CD14-positive monocyte (primary cell): ENCODE measurements around the gene DPP6. TPM values are rescaled to one million over a fixed set of nuclear protein-coding genes. Genes with fewer than 3 reads are reported as not detected.

Experiments
- DNase-seq, 3 donors: peaks; one replicate each; pipeline ENCODE4 v3.0.0-alpha.2; 2011 to 2022
- H2AFZ ChIP-seq: 2 replicates; pipeline ENCODE4 v1.6.0; 2012; ENCODE audit warnings: mild to moderate bottlenecking, low read depth, low read length, inconsistent platforms; ENCODE audit not compliant: insufficient read depth, poor library complexity, severe bottlenecking
- H3K27ac ChIP-seq, 2 donors: 1 replicate in 1 of 2; 2 replicates in 1 of 2; pipeline ENCODE4 v1.5.1; 2012 to 2013; ENCODE audit warnings: low read length in 2 of 2, control low read depth in 1 of 2, inconsistent platforms in 1 of 2, low read depth in 1 of 2, mild to moderate bottlenecking in 1 of 2
- H3K27me3 ChIP-seq, 2 donors: one replicate each; pipeline versions ENCODE4 v1.6.0 to v1.6.1; 2011 to 2013; ENCODE audit warnings: low read length in 2 of 2; ENCODE audit not compliant: control insufficient read depth in 2 of 2, insufficient read depth in 2 of 2
- H3K36me3 ChIP-seq, 2 donors: replicated peaks in 1 of 2; 1 replicate in 1 of 2; 2 replicates in 1 of 2; pipeline versions ENCODE4 v1.5.1 to v1.6.1; 2012 to 2013; ENCODE audit warnings: low read length in 2 of 2, control low read depth in 1 of 2, inconsistent platforms in 1 of 2, mild to moderate bottlenecking in 1 of 2; ENCODE audit not compliant: insufficient read depth in 2 of 2, control insufficient read depth in 1 of 2
- H3K4me1 ChIP-seq, 2 donors: 1 replicate in 1 of 2; 2 replicates in 1 of 2; pipeline versions ENCODE4 v1.5.1 to v1.6.1; 2012 to 2013; ENCODE audit warnings: low read length in 2 of 2, control low read depth in 1 of 2, inconsistent platforms in 1 of 2, mild to moderate bottlenecking in 1 of 2, moderate library complexity in 1 of 2; ENCODE audit not compliant: insufficient read depth in 2 of 2, control insufficient read depth in 1 of 2
- H3K4me2 ChIP-seq: replicated peaks from 2 replicates; pipeline ENCODE3; 2012; ENCODE audit warnings: low read length, moderate library complexity, mild to moderate bottlenecking; ENCODE audit not compliant: poor library complexity, severe bottlenecking; ENCODE audit errors: extremely low read depth
- H3K4me3 ChIP-seq, 3 experiments: fragments of 200-600 bp in 1 of 3; sonication (generic) in 1 of 3; replicated peaks in 1 of 3; 1 replicate in 2 of 3; 2 replicates in 1 of 3; pipeline ENCODE4 v1.5.1; 2011 to 2013; ENCODE audit warnings: low read length in 3 of 3, mild to moderate bottlenecking in 3 of 3, control low read depth in 2 of 3, low read depth in 2 of 3, inconsistent platforms in 1 of 3, moderate library complexity in 1 of 3
- H3K79me2 ChIP-seq: 2 replicates; pipeline ENCODE4 v1.6.0; 2012; ENCODE audit warnings: mild to moderate bottlenecking, control low read depth, inconsistent platforms, low read length, moderate library complexity; ENCODE audit not compliant: insufficient read depth
- H3K9ac ChIP-seq: 2 replicates; pipeline ENCODE4 v1.6.0; 2017; ENCODE audit warnings: low read length, mild to moderate bottlenecking; ENCODE audit not compliant: insufficient read depth, poor library complexity, severe bottlenecking
- H3K9me3 ChIP-seq, 2 donors: replicated peaks in 1 of 2; 1 replicate in 1 of 2; 2 replicates in 1 of 2; pipeline versions ENCODE4 v1.5.1 to v1.6.1; 2012 to 2013; ENCODE audit warnings: low read length in 2 of 2, control low read depth in 1 of 2; ENCODE audit not compliant: control insufficient read depth in 1 of 2, insufficient read depth in 1 of 2
- H4K20me1 ChIP-seq: 2 replicates; pipeline ENCODE4 v1.6.0; 2012; ENCODE audit warnings: mild to moderate bottlenecking, low read length, control low read depth, moderate library complexity; ENCODE audit not compliant: insufficient read depth
- H3K27ac Mint-ChIP-seq, 7 donors: one replicate each; pipeline ENCODE4 v1.8.0; 2020; ENCODE audit warnings: mild to moderate bottlenecking in 7 of 7, mixed read lengths in 7 of 7, moderate library complexity in 6 of 7, inconsistent platforms in 2 of 7
- H3K27me3 Mint-ChIP-seq, 3 donors: one replicate each; pipeline ENCODE4 v1.8.0; 2021 to 2022; ENCODE audit warnings: low read depth in 3 of 3, mild to moderate bottlenecking in 3 of 3, mixed read lengths in 3 of 3, moderate library complexity in 3 of 3, inconsistent platforms in 1 of 3
- H3K36me3 Mint-ChIP-seq, 2 donors: one replicate each; pipeline ENCODE4 v1.8.0; 2020; ENCODE audit warnings: mixed read lengths in 2 of 2, inconsistent platforms in 1 of 2, mild to moderate bottlenecking in 1 of 2
- H3K4me1 Mint-ChIP-seq: one replicate; pipeline ENCODE4 v1.8.0; 2020; ENCODE audit warnings: mild to moderate bottlenecking, mixed read lengths
- H3K4me3 Mint-ChIP-seq, 2 donors: one replicate each; pipeline ENCODE4 v1.8.0; 2020; ENCODE audit warnings: mild to moderate bottlenecking in 2 of 2, mixed read lengths in 2 of 2, moderate library complexity in 1 of 2
- H3K9me3 Mint-ChIP-seq, 7 donors: one replicate each; pipeline ENCODE4 v1.8.0; 2020 to 2022; ENCODE audit warnings: mixed read lengths in 7 of 7, mild to moderate bottlenecking in 6 of 7, moderate library complexity in 6 of 7, inconsistent platforms in 2 of 7
- WGBS: methylation state at CpG from one replicate; pipeline ENCODE4 v1.1.5; 2013; ENCODE audit warnings: missing lambda C conversion rate; ENCODE audit not compliant: insufficient coverage; 5-methylcytosine and 5-hydroxymethylcytosine counted together
- intact Hi-C, 2 donors: fragments of 100-400 bp; cut with micrococcal nuclease; formaldehyde crosslinking; loops; one replicate each; pipeline versions ENCODE4 v1.15.0 to v1.15.1; 2023
- polyA plus RNA-seq, 3 donors: library from polyadenylated mRNA; depleted of rRNA in 1 of 3; unstranded in 2 of 3; stranded (reverse) in 1 of 3; fragments of 300-500 nt in 2 of 3; fragments of >200 nt in 1 of 3; fragmentation: Illumina TruSeq in 2 of 3; gene quantifications; 1 replicate in 2 of 3; 2 replicates in 1 of 3; pipeline ENCODE4 v1.2.3, GENCODE V29; 2012 to 2021
- TF ChIP-seq, protein P1 (sequence below): fragments of 200-600 bp; IDR thresholded peaks from one replicate; pipeline ENCODE4 v1.8.0; 2022; ENCODE audit warnings: antibody characterized with exemption, mild to moderate bottlenecking

The DPP6 gene
- polyA plus RNA-seq, 3 donors: not detected

DNA sequence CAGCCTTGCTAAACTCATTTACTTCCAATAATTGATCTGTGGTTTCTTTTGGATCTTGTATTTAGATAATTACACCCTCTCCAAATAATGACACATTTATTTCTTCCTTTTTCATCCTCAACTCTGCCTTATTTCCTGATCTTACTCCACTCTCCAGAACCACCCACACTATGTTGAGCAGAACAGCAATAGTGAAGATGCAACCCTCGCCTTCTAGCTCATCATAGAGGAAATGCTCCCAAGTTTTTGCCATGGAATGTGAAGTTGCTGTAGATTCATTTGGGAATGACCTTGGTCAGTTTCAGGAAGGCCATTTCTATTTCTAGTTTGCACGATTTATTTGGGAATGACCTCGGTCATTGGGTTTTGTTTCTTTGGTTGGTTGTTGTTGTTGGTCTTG is 636.8 kb downstream of the DPP6 start:
- Histone ChIP-seq H3K4me3 (no peak overlapping the region), H3K9me3 (peaks cover 10 to 16% of the 10 kb centered on the region in 2 donors), H3K36me3 (no peaks in the 10 kb centered on the region), H4K20me1 (no peaks in the 10 kb centered on the region), H3K9ac (no peak overlapping the region), H3K27ac (no peak overlapping the region), H3K4me1 (no peaks in the 10 kb centered on the region), H2AFZ (no peak overlapping the region), H3K27me3 (no peaks in the 10 kb centered on the region), H3K79me2 (no peaks in the 10 kb centered on the region), H3K4me2 (no peak overlapping the region)
- no peaks in the 10 kb centered on the region for H3K4me1 Mint-ChIP-seq
- no peak overlapping the region for H3K4me3 Mint-ChIP-seq
- 89% methylated on average over 2 of the region's 3 CpGs for WGBS
- no peak overlapping the region for H3K27ac Mint-ChIP-seq
- DNase-seq: no peak
- peaks cover 0 to 26% (median 10%) of the 10 kb centered on the region in 7 donors for H3K9me3 Mint-ChIP-seq
- no peaks in the 10 kb centered on the region for H3K36me3 Mint-ChIP-seq
- no peaks in the 10 kb centered on the region for H3K27me3 Mint-ChIP-seq
- intact Hi-C loops: no loop called here
- TF ChIP-seq, protein P1, sequence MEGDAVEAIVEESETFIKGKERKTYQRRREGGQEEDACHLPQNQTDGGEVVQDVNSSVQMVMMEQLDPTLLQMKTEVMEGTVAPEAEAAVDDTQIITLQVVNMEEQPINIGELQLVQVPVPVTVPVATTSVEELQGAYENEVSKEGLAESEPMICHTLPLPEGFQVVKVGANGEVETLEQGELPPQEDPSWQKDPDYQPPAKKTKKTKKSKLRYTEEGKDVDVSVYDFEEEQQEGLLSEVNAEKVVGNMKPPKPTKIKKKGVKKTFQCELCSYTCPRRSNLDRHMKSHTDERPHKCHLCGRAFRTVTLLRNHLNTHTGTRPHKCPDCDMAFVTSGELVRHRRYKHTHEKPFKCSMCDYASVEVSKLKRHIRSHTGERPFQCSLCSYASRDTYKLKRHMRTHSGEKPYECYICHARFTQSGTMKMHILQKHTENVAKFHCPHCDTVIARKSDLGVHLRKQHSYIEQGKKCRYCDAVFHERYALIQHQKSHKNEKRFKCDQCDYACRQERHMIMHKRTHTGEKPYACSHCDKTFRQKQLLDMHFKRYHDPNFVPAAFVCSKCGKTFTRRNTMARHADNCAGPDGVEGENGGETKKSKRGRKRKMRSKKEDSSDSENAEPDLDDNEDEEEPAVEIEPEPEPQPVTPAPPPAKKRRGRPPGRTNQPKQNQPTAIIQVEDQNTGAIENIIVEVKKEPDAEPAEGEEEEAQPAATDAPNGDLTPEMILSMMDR: no peak

DNA sequence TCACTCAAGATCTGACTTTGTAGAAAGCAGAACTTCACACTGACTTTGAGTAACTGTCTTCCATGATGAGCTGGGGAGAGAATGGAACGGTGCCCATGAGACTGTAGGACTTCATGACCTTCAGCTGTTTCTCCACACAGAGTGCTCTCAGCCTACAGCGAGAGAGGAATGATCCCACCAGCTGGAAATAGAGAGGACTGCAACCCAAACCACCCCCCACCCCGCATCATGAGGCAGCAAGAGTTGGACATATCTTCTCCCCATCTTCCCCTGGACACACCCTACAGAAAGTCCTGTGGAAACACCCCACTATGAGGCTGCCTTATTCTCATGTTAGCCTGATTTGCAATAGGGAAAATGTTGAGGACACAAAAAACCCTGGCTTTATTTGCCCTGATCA is 638.2 kb downstream of the DPP6 start:
- H4K20me1 ChIP-seq: no peaks in the 10 kb centered on the region

More for the DNA sequence above, 638.2 kb downstream of the DPP6 start:
- no peak overlapping the region for H3K4me2 ChIP-seq
- intact Hi-C loops: no loop called here
- H3K9ac ChIP-seq: no peak overlapping the region
- H3K27me3 ChIP-seq: no peaks in the 10 kb centered on the region
- no peak for DNase-seq
- WGBS: 71% methylated on average over 1 of the region's 3 CpGs
- H3K9me3 ChIP-seq: peaks cover 20 to 25% of the 10 kb centered on the region in 2 donors
- no peak overlapping the region for H3K4me3 ChIP-seq
- Mint-ChIP-seq H3K36me3 (no peaks in the 10 kb centered on the region), H3K4me3 (no peak overlapping the region), H3K9me3 (peaks cover 1 to 30% (median 13%) of the 10 kb centered on the region in 7 donors), H3K27me3 (peaks cover 0 to under 1% (median 0%) of the 10 kb centered on the region in 3 donors), H3K27ac (no peak overlapping the region), H3K4me1 (no peaks in the 10 kb centered on the region)
- H3K36me3 ChIP-seq: no peaks in the 10 kb centered on the region
- TF ChIP-seq, protein P1: no peak
- H2AFZ ChIP-seq: no peak overlapping the region
- no peaks in the 10 kb centered on the region for H3K4me1 ChIP-seq
- H3K79me2 ChIP-seq: no peaks in the 10 kb centered on the region
- no peak overlapping the region for H3K27ac ChIP-seq
